ENCODE data around the gene ABCC5.
A peak's percentile ranks its signal among the peaks of the same experiment; 100 is the strongest.
"Not testable (repeated sequence)": the region's sequence is repeated elsewhere in the genome, so short reads cannot be mapped to it uniquely, and the experiment has no call there.

ABCC5 gene

GRCh38 chr3:183884427-183885296 lies 133.0 kb downstream of the ABCC5 start, which contains the start of gene PARL:
TSS of gene PARL (minus strand) at chr3:183884880. CDS start at chr3:183884846, 34 bp downstream.
- peak; percentile 96 for DNase-seq

DNA sequence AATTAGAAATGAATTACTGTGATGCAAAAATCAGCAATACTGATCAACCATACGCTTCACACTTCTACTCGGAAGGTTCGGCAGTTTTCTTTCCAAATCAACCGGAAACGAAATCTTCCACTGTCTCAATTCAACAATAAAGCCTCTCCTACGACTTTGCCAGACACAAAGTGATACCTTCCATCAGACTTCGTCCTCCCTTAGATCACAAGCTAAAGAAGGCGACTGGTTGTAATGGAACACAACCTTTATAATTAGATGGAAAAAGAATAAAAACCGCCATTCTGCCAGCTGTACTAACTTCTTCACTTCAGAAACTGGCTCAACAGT lies 133.6 kb downstream of the ABCC5 start:
- DNase-seq, result no peak

DNA sequence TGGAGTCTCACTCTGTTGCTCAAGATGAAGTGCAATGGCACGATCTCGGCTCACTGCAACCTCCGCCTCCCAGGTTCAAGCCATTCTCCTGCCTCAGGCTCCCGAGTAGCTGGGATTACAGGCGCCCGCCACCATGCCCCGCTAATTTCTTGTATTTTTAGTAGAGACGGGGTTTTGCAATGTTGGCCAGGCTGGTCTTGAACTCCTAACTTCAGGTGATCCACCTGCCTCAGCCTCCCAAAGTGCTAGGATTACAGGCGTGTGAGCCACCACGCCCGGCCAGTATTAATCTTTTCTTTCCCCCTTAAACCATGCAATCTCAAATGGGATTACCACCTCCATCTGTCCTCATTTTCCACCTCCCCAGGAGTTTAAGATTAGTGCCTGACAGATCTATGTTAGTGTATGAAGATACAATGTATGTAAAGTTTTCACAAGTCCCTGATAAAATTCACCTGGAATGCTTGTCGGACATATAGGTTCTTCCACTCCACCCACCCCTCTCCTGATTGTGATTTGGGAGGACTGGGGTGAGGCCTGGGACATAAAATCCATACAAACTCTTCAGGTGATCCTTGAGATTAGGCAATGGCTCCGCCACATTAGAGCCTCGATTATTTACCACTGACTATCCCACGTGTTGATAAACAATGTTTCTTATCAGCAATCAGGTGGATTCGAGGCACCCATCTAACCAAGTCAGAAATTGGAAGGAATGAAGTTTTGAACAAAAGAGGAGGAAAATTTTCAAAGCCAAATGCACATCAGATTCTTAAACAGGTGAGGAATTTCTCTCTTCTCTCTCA lies 134.2 kb downstream of the ABCC5 start:
- DNase-seq, result no peak

DNA sequence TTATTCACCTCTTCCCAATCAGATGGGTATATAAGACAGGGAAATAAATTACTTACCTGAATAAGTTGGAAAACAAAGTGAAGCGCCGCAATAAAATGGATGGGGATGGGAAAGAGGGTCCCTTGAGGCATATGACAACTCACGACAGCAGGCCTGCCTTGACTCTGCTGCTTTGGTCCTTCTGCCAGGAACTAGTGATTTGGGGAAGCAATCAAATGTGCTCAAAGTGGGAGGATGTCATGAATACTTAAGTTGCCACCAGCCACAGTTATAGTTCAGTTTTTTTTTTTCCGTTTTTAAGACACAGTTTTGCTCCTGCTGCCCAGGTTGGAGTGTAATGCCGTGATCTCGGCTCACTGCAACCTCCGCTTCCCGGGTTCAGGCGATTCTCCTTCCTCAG lies 137.6 kb downstream of the ABCC5 start:
- no peak for DNase-seq

- no peak for DNase-seq
Observed at GRCh38 chr3:183879243-183879642, 138.4 kb downstream of the ABCC5 start.

DNA sequence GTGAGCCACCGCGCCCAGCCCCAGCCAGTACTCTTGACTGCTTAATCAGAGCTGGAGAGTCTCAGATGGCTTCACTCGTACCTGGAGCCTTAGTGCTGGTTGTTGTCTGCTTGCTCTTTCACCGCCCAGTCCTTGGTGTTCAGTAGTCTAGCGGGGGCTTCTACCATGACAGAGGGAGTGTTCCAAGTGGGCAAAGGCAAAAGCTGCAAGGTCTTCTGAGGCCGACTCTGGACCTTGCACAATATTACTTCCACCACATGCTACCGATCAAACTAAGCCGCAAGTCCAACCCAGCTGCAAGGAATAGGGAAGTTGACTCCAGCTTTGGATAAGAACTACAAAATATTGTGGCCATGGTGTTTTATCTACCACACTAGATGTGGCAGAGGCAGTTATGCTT lies 139.6 kb downstream of the ABCC5 start:
- DNase-seq, result peak; percentile 28

- DNase-seq, result not testable (repeated sequence)
Observed at GRCh38 chr3:183877227-183877626, 140.5 kb downstream of the ABCC5 start.

DNA sequence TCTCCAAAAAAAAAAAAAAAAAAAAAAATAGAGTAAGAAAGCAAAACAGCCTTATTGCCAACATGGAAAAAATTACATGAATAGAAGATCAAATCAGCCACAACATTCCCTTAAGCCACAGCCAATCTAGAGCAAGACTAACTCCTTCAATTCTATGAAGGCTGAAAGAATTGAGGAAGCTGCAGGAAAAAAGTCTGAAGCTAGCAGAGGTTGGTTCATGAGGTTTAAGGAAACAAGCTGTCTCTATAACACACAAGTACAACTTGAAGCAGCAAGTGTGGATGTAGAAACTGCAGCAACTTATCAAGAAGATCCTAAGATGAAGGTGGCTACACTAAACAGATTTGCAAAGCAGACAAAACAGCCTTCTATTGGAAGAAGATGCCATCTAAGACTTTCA lies 142.3 kb downstream of the ABCC5 start:
- no peak for DNase-seq

- DNase-seq, result no peak
Observed at GRCh38 chr3:183873914-183874313, 143.8 kb downstream of the ABCC5 start.

DNA sequence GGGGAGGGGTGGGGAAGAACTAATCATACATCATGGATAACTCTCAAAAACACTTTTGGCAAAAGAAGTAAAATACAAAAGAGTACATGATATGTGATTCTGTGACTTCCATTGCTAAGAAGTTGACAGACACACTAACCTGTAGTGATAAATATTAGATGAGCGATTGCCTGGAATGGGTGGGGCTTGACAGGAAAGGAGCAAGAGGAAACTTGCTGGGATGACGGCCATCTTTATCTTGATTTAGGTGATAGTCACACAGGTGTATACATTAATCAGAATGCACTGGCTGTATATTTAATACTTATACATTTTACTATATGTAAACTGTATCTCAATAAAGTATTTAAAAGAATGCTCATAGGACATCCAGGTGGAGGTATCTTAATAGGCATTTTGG lies 146.1 kb downstream of the ABCC5 start:
- no peak for DNase-seq

GRCh38 chr3:183870563-183870962 lies 147.1 kb downstream of the ABCC5 start:
- DNase-seq, result no peak
